ENCODE results near the gene SEPTIN2.

The SEPTIN2 gene

DNA sequence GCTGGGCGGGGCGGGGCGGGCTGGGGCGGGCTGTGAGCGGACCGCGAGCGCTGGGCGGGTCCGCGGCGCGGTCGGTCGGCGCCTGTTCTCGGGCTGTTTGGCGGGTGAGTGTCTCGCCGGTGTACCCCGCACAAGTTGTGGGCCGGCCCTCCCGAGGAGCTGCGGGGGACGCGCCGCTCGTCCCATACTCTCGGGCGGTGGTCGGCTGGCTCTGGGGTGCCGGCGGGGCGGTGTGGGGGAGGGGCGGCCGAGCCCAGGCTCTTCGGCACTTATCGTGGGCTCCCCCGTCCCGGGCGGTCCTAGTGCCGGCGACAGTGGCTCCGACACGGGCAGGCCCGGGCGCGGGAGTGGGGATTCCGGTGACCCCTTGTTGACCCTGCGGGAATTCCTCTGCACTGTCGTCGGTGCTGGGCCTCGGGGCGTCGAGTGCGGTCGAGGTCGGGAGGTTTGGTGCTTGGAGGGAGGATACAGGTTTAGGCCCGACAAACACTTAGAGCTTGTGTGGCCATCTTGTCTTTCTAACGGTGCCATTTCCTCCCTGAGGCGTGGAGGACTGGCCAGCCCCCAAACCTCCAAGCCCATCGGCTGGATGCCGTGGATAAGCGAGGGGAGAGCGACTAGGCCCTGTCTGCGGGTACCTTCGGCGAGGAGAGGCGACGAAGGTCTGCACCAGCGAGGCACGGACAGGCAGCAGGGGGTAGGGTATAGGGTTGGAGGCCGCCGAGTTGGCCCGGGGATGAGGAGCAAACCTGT, at the start of gene SEPTIN2:
TSS of gene SEPTIN2 (plus strand) at position 47 of the 753 bp plus-strand sequence. CDS start 8,308 bp downstream, outside the sequence.
- DNase-seq (ENCODE audit: low read depth) = no peak

DNA sequence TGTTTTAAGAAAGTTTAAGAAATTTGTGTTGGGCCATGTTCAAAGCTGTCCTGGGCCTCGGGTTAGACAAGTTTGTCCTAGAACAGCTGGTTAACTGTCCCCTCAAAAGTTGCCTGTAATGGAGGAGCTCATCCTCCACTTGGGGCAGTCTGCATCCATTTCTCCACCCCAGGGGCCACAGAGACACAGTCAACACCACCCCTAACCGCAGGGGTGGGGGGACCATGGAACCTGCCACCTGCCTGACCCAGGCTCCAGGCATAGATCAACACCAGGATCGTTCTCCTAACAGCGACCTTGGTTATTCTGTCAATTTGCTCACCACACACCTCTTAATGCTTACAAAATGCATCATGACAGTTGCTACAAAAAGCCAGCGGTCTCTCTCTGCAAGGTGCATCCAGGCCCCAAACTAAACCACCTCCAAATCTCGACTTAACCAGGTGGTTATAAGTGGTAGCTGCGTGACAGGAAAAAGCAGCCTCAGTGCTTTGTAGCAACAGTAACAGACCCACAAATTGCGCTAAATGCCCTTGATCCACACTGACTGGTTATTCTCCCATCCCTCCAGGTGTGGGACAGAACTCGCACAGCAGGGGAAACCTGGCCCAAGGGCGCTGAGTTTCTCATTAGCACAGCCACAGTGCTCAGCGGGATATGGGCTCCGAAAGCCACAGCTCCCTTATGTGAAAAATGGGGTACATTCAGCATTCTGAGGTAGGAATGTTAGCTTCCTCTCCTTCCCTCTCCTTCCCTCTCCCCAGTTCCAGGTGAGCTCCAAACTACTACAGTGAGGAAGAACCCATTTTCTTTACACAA, 48.3 kb upstream of the SEPTIN2 start:
- H3K4me3 ChIP-seq (ENCODE audit: low read depth, low read length) = no peak overlapping the region
- TF ChIP-seq, protein P1, sequence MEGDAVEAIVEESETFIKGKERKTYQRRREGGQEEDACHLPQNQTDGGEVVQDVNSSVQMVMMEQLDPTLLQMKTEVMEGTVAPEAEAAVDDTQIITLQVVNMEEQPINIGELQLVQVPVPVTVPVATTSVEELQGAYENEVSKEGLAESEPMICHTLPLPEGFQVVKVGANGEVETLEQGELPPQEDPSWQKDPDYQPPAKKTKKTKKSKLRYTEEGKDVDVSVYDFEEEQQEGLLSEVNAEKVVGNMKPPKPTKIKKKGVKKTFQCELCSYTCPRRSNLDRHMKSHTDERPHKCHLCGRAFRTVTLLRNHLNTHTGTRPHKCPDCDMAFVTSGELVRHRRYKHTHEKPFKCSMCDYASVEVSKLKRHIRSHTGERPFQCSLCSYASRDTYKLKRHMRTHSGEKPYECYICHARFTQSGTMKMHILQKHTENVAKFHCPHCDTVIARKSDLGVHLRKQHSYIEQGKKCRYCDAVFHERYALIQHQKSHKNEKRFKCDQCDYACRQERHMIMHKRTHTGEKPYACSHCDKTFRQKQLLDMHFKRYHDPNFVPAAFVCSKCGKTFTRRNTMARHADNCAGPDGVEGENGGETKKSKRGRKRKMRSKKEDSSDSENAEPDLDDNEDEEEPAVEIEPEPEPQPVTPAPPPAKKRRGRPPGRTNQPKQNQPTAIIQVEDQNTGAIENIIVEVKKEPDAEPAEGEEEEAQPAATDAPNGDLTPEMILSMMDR (IDR thresholded peaks at IDR 0.05; ENCODE audit: insufficient read depth, low read depth, low read length, missing control alignments) = peak; percentile 7
- DNase-seq (ENCODE audit: low read depth) = no peak

More for the DNA sequence above, at the start of gene SEPTIN2:
- H3K4me3 ChIP-seq (ENCODE audit: low read depth, low read length) = peak within 1 kb of the TSS; percentile 92
- TF ChIP-seq, protein P1 (IDR thresholded peaks at IDR 0.05; ENCODE audit: insufficient read depth, low read depth, low read length, missing control alignments) = no peak

DNA sequence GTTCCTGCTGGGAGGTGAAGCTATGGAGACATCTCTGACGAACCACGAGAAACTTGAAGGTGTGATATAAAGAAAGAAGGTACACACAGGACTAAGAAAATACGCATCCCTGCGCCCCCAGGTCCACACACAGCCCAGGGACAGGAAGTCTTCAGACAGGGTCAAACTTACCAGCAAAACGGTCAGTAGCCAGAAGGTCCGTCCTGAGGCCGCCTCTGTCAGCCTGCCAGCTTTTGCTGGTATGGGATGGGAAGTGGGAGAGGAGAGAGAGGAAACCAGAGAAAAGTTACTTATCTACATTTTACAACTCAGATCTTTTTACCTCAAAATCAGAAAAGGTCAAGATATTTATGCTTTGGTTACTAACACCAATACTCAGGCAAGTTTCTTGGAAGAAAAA, 47.4 kb upstream of the SEPTIN2 start:
- no peak overlapping the region for H3K4me3 ChIP-seq (ENCODE audit: low read depth, low read length)
- TF ChIP-seq, protein P1 (IDR thresholded peaks at IDR 0.05; ENCODE audit: insufficient read depth, low read depth, low read length, missing control alignments) = no peak
- no peak for DNase-seq (ENCODE audit: low read depth)

DNA sequence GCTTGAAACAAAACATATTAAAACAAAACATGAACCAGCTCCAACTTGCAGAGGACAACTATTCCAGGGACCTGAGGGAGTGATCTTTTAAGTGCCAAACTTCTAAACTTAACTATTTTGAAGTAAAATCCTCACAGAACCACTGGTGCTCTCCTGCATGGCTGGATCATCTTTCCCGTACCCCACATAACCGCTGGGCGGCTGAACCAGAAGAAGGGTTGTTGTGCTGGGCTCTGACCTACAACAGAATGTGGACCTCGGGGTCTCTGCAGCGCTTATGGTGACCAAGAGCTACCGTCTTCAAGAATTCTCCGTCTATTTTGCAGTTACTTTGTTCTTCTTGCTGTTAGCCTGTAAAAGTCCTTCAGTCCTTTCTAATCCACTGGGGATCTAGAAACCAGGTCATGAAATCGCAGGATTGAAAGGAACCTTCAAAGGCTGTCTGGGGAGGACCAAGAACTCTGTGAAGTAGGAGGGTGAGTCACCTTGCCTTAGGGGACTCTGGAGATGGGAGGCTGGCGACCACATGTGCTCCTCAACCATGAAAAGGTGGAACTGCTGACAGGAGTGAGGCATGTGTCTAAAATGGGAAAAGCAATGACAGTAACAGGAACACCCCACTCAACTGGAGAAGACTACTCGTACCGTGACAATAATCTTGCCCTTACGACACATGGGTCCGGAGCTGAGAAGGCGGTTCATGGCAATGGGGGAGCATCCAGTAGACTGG, 46.8 kb upstream of the SEPTIN2 start:
- H3K4me3 ChIP-seq (ENCODE audit: low read depth, low read length) = no peak overlapping the region
- TF ChIP-seq, protein P1 (IDR thresholded peaks at IDR 0.05; ENCODE audit: insufficient read depth, low read depth, low read length, missing control alignments) = no peak

DNA sequence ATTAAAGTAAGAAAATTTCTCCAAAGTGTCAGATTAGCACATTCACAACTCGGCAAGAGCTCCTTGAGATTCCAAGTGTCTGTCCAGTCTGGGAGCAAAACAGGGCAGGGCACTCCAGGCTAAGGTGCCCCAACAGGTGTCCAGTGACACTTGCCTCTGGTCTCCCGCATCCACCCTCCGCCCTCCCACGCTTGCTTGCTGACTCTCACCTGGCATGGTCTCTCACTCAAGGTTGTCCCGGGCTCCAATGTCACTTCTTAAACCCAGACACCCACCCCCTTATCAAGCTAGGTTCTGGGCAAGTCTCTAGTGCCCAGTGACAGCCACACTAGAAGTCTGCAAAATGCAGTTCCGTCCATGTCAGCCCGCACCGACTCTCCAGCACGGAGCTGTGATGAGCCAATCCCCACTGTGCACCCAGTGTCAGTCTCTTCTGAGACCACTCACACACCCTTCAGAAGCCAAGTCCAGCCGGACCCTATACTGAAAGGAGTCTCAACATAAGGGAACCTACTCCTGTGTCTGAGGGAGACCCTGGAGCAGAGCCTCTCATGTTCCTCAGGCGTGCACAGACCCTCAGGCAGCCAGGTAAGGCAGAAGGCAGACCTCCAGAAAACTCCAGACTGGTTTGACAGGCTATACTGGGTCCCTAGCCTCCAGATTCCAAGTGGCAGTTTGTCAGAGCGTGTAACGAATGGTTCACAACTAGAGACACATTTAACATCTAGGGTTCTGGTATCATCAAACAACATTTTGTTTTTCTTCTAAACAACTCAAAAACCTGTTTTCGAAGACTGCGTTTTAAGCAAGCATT, 45.8 kb upstream of the SEPTIN2 start:
- H3K4me3 ChIP-seq (ENCODE audit: low read depth, low read length) = no peak overlapping the region
- DNase-seq (ENCODE audit: low read depth) = no peak
- TF ChIP-seq, protein P1 (IDR thresholded peaks at IDR 0.05; ENCODE audit: insufficient read depth, low read depth, low read length, missing control alignments) = no peak

More for the DNA sequence above, 46.8 kb upstream of the SEPTIN2 start:
- no peak for DNase-seq (ENCODE audit: low read depth)

DNA sequence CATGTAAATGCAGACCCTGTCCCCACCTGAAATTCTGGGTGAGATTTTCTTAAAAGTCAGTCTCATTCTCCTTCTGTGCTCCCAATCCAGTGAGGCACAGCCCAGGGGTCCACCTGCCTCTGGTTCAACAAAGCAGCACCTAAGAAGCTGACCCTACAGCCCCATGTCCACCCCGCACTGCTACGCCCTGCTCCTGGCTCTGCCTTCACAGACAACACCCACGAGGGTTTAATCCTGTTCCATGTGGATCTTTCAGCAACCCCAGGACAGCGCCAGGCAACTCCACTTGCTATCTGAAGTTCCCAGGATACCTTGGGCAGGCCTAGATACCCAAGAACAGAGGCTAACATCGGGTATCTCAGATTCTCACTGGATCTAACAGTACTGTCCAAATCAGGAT, 45.2 kb upstream of the SEPTIN2 start:
- H3K4me3 ChIP-seq (ENCODE audit: low read depth, low read length) = no peak overlapping the region
- TF ChIP-seq, protein P1 (IDR thresholded peaks at IDR 0.05; ENCODE audit: insufficient read depth, low read depth, low read length, missing control alignments) = no peak
- DNase-seq (ENCODE audit: low read depth) = no peak

Measured in GM12865 (cell line).